Mucosa of stomach (tissue), 1 donor: ENCODE data around the gene EIF4B.

Experiments
- H3K27me3 ChIP-seq: one replicate; pipeline ENCODE4 v1.7.0; 2013; ENCODE audit warnings: mild to moderate bottlenecking, low read length; ENCODE audit not compliant: control insufficient read depth, insufficient read depth
- H3K36me3 ChIP-seq: one replicate; pipeline ENCODE4 v1.7.0; 2013; ENCODE audit warnings: low read length; ENCODE audit not compliant: control insufficient read depth, insufficient read depth
- H3K4me1 ChIP-seq: one replicate; pipeline ENCODE4 v1.7.0; 2013; ENCODE audit warnings: mild to moderate bottlenecking, low read length; ENCODE audit not compliant: control insufficient read depth, insufficient read depth
- H3K4me3 ChIP-seq: one replicate; pipeline ENCODE4 v1.7.0; 2013; ENCODE audit warnings: low read length
- H3K9ac ChIP-seq: one replicate; pipeline ENCODE4 v1.7.0; 2013; ENCODE audit warnings: mild to moderate bottlenecking, low read length, moderate library complexity
- H3K9me3 ChIP-seq: one replicate; pipeline ENCODE4 v1.7.0; 2013; ENCODE audit warnings: mild to moderate bottlenecking, low read length, moderate library complexity; ENCODE audit not compliant: control insufficient read depth
- donor health status: Pancreatic carcinoma.

EIF4B gene

GRCh38 chr12:53090554-53090953, 84.3 kb downstream of the EIF4B start:
- Histone ChIP-seq H3K36me3 (no peaks in the 10 kb centered on the region), H3K4me1 (peaks cover 4% of the 10 kb centered on the region), H3K27me3 (no peaks in the 10 kb centered on the region), H3K9ac (no peak overlapping the region), H3K9me3 (no peaks in the 10 kb centered on the region), H3K4me3 (no peak overlapping the region)

GRCh38 chr12:53091756-53092155, 85.5 kb downstream of the EIF4B start:
- H3K27me3 ChIP-seq, result peaks cover 9% of the 10 kb centered on the region
- no peaks in the 10 kb centered on the region for H3K9me3 ChIP-seq
- no peak overlapping the region for H3K9ac ChIP-seq
- H3K4me3 ChIP-seq, result no peak overlapping the region
- H3K4me1 ChIP-seq, result peaks cover 9% of the 10 kb centered on the region
- no peaks in the 10 kb centered on the region for H3K36me3 ChIP-seq
